Parathyroid adenoma (tissue), 2 donors: ENCODE data around the gene SPAG16.

ENCODE experiments used
- H2AFZ ChIP-seq: fragments of 300-600 bp; sonication (generic); one replicate; pipeline ENCODE4 v1.7.0; 2017; ENCODE audit warnings: antibody characterized with exemption, mild to moderate bottlenecking
- H3K27ac ChIP-seq: fragments of 300-600 bp; sonication (generic); one replicate; pipeline ENCODE4 v1.7.0; 2017
- H3K27me3 ChIP-seq: fragments of 300-600 bp; sonication (generic); one replicate; pipeline ENCODE4 v1.7.0; 2017; ENCODE audit warnings: low read length; ENCODE audit not compliant: control insufficient read depth, insufficient read depth
- H3K36me3 ChIP-seq: fragments of 300-600 bp; sonication (generic); one replicate; pipeline ENCODE4 v1.7.0; 2017; ENCODE audit warnings: low read length; ENCODE audit not compliant: control insufficient read depth, insufficient read depth
- H3K4me1 ChIP-seq: fragments of 300-600 bp; sonication (generic); one replicate; pipeline ENCODE4 v1.7.0; 2017; ENCODE audit warnings: control low read depth
- H3K4me2 ChIP-seq: fragments of 300-600 bp; sonication (generic); one replicate; pipeline ENCODE4 v1.7.0; 2017; ENCODE audit warnings: low read length
- H3K4me3 ChIP-seq: fragments of 300-600 bp; sonication (generic); one replicate; pipeline ENCODE4 v1.7.0; 2017; ENCODE audit warnings: low read depth, low read length
- H3K79me2 ChIP-seq: fragments of 300-600 bp; sonication (generic); one replicate; pipeline ENCODE4 v1.7.0; 2017; ENCODE audit warnings: control low read depth
- H3K9ac ChIP-seq: fragments of 300-600 bp; sonication (generic); one replicate; pipeline ENCODE4 v1.7.0; 2017; ENCODE audit warnings: mild to moderate bottlenecking
- H3K9me3 ChIP-seq: fragments of 300-600 bp; sonication (generic); one replicate; pipeline ENCODE4 v1.7.0; 2017; ENCODE audit warnings: low read length; ENCODE audit not compliant: control insufficient read depth
- CTCF ChIP-seq: fragments of 300-600 bp; sonication (generic); IDR thresholded peaks from one replicate; pipeline ENCODE4 v1.7.0; 2017; ENCODE audit warnings: antibody characterized with exemption, mild to moderate bottlenecking
- donor health status: primary hyperparathyroidism.

SPAG16 gene

GRCh38 chr2:214293593-214293992 lies 1009.3 kb downstream of the SPAG16 start:
- no peak overlapping the region for H3K4me3 ChIP-seq
- H3K27ac ChIP-seq, result no peak overlapping the region
- no peak overlapping the region for H3K4me2 ChIP-seq
- no peak overlapping the region for H3K9ac ChIP-seq
- H3K27me3 ChIP-seq, result no peaks in the 10 kb centered on the region
- H3K79me2 ChIP-seq, result no peaks in the 10 kb centered on the region
- H3K4me1 ChIP-seq, result no peaks in the 10 kb centered on the region
- TF ChIP-seq CTCF, result no peak
- H3K9me3 ChIP-seq, result peaks cover 5% of the 10 kb centered on the region
- no peak overlapping the region for H2AFZ ChIP-seq
- no peaks in the 10 kb centered on the region for H3K36me3 ChIP-seq

GRCh38 chr2:214294426-214294825 lies 1010.2 kb downstream of the SPAG16 start:
- Histone ChIP-seq H2AFZ (no peak overlapping the region), H3K4me2 (no peak overlapping the region), H3K9ac (no peak overlapping the region), H3K79me2 (no peaks in the 10 kb centered on the region), H3K4me3 (no peak overlapping the region), H3K36me3 (no peaks in the 10 kb centered on the region), H3K27me3 (no peaks in the 10 kb centered on the region), H3K9me3 (peaks cover 5% of the 10 kb centered on the region), H3K27ac (no peak overlapping the region), H3K4me1 (no peaks in the 10 kb centered on the region)
- no peak for TF ChIP-seq CTCF

- H3K27me3 ChIP-seq, result no peaks in the 10 kb centered on the region
Measured at GRCh38 chr2:214297423-214297822, 1013.2 kb downstream of the SPAG16 start.

GRCh38 chr2:214310319-214310718 lies 1026.1 kb downstream of the SPAG16 start:
- no peak for TF ChIP-seq CTCF
- H2AFZ ChIP-seq, result no peak overlapping the region
- H3K9ac ChIP-seq, result no peak overlapping the region
- no peaks in the 10 kb centered on the region for H3K79me2 ChIP-seq
- no peak overlapping the region for H3K4me3 ChIP-seq
- H3K4me2 ChIP-seq, result no peak overlapping the region
- no peaks in the 10 kb centered on the region for H3K9me3 ChIP-seq
- no peaks in the 10 kb centered on the region for H3K27me3 ChIP-seq
- H3K4me1 ChIP-seq, result no peaks in the 10 kb centered on the region
- H3K36me3 ChIP-seq, result no peaks in the 10 kb centered on the region
- H3K27ac ChIP-seq, result no peak overlapping the region

More at GRCh38 chr2:214297423-214297822, 1013.2 kb downstream of the SPAG16 start:
- no peaks in the 10 kb centered on the region for H3K36me3 ChIP-seq
- no peak overlapping the region for H3K4me3 ChIP-seq
- H2AFZ ChIP-seq, result no peak overlapping the region
- no peaks in the 10 kb centered on the region for H3K79me2 ChIP-seq
- TF ChIP-seq CTCF, result no peak
- peaks cover 5% of the 10 kb centered on the region for H3K9me3 ChIP-seq
- no peaks in the 10 kb centered on the region for H3K4me1 ChIP-seq
- H3K9ac ChIP-seq, result no peak overlapping the region
- no peak overlapping the region for H3K27ac ChIP-seq
- H3K4me2 ChIP-seq, result no peak overlapping the region

GRCh38 chr2:214311031-214311533 lies 1026.8 kb downstream of the SPAG16 start:
- Histone ChIP-seq H3K9me3 (no peaks in the 10 kb centered on the region), H3K79me2 (no peaks in the 10 kb centered on the region), H3K36me3 (no peaks in the 10 kb centered on the region), H3K27ac (no peak overlapping the region), H2AFZ (no peak overlapping the region), H3K9ac (no peak overlapping the region), H3K4me3 (no peak overlapping the region), H3K4me2 (no peak overlapping the region), H3K4me1 (no peaks in the 10 kb centered on the region), H3K27me3 (no peaks in the 10 kb centered on the region)
- no peak for TF ChIP-seq CTCF
